ENCODE results near the gene CAMSAP1.
"Not testable (repeated sequence)": the region's sequence is repeated elsewhere in the genome, so short reads cannot be mapped to it uniquely, and the experiment has no call there.

The CAMSAP1 gene

DNA sequence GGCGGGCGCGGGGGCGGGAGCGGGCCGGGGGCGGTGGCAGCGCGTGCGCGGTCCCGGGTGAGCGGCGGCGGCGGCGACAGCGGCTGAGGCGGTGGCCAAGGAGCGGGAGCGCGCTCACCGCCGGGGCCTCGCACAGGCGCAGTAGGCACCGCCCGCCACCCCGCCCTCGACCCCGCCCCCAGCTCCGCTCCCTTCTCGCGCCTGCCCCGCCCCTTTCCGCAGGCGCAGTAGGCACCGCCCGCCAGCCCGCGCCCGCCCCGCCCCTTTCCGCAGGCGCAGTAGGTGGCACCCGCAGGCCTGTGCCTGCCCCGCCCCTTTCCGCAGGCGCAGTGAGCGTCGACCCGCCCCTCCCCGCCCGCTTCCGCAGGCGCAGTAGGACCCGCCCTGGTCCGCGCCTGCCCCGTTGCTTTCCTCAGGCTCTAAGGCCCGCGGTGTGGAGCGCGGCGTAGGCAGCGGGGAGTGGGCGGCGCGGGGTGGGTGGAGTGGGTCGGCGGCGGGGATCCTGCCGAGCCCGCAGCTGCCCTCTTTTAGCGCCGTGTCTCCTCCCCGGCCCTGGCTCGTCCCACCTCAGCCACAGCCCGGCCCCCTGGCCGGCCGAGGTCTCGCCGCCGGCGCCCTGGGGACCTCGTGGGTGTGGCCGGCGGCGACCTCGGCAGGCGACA is at the start of gene CAMSAP1:
CAMSAP1 (minus strand) TSS at position 116 of the 662 bp plus-strand sequence. CDS start 387 bp downstream, outside the sequence.
- DNase-seq (ENCODE audit: low read depth, low spot score) = peak; percentile 99

- no peak for DNase-seq (ENCODE audit: low read depth, low spot score)
Measured at GRCh38 chr9:135956802-135957174, 49.4 kb upstream of the CAMSAP1 start.

DNA sequence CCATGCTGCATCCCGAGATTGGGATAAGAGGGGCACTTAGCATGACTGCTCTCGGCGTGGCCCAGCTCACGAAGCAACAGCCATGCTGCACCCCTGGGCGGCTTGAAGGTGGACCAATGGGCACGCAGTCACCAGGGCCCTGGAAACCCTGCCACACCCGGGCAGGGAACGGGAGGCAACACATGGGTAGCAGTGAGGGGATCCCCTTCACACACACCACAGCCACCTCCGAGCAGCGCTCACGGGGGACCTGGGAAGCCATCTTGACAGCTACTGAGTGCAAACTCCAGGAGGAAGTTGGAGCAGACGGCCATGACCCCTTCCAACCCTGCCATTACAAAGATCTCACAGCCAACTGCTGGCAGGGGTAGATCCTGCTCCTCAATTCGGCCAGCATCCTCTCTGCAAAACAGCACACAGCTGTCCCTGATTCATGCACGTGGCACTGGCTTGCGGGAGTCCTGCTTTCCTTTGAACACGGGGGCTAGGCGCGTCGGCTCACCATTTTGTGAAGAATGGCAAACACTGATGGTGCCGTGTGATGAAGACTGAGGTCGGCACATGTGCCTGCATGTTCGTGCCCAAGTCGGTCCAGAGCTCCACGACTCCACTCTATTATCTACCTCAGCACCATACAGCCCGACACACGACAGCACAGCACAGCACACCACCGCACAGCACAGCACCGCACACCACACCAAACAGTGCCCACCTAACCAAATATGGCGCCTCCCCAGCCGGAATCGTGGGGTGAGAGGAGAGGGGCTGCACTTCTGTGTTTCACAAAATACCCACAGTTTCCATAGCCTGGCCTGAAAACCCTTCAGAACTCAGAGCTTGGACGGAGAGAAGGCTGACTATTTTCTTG is 48.8 kb upstream of the CAMSAP1 start:
- no peak for DNase-seq (ENCODE audit: low read depth, low spot score)

- no peak for DNase-seq (ENCODE audit: low read depth, low spot score)
Measured at GRCh38 chr9:135952664-135953206, 45.4 kb upstream of the CAMSAP1 start.

- DNase-seq (ENCODE audit: low read depth, low spot score) = peak; percentile 87
Measured at GRCh38 chr9:135951889-135952663, 44.7 kb upstream of the CAMSAP1 start.

DNA sequence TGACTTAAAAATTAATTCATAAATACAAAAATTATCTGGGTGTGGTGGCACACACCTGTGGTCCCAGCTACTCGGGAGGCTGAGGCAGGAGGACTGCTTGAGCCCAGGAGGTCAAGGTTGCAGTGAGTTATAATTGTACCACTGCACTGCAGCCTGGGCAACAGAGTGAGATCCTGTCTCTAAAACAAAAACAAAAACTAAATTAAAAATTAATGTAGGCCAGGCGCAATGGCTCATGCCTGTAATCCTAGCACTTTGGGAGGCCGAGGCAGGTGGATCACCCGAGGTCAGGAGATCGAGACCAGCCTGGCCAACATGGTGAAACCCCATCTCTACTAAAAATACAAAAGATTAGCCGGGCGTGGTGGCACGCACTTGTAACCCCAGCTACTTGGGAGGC is 44.0 kb upstream of the CAMSAP1 start:
- DNase-seq (ENCODE audit: low read depth, low spot score) = not testable (repeated sequence)

- not testable (repeated sequence) for DNase-seq (ENCODE audit: low read depth, low spot score)
Measured at GRCh38 chr9:135950841-135951240, 43.5 kb upstream of the CAMSAP1 start.

DNA sequence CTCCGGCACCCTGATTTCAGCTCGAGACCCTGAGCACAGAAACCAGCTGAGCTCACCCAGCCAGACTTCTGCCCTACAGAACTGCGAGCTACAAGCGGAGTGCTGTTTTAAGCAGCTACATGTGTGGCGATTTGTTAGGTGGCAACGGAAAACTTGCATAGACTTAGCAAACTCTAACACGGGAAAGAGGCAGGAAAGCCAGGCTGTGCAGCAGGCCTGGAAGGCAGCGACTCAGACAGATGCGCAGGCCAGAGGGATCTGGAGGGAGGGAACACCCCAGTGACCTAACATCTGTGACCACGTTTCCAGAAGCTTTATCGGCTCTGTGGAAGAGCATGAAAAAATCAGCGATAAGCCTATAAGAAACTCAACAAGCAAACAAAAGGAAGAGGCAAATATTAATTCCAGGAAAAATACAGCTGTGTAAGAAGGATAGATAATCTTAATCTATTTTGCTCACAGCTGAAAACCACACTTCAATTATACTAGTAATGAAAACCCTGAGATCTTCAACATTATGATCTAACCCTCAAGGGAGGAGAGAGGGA is 42.9 kb upstream of the CAMSAP1 start:
- no peak for DNase-seq (ENCODE audit: low read depth, low spot score)

GRCh38 chr9:135949501-135950134 is 42.3 kb upstream of the CAMSAP1 start:
- no peak for DNase-seq (ENCODE audit: low read depth, low spot score)

DNA sequence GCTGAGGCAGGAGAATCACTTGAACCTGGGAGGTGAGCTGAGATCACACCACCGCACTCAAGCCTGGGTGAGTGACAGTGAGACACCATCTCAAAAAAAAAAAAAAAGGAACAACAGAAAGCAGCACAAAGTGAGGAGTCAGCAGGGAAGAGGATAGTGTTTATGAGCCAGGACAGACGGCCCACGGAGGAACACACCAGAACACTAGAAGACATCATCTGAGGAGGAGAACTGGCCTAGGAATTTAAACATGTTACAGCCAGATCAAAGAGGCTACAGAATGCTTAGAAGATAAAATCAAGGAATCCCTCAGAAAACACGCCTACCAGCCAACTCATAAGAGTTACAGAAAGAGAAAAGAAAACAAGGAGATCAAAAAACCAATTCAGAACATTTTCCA is 41.6 kb upstream of the CAMSAP1 start:
- no peak for DNase-seq (ENCODE audit: low read depth, low spot score)

DNA sequence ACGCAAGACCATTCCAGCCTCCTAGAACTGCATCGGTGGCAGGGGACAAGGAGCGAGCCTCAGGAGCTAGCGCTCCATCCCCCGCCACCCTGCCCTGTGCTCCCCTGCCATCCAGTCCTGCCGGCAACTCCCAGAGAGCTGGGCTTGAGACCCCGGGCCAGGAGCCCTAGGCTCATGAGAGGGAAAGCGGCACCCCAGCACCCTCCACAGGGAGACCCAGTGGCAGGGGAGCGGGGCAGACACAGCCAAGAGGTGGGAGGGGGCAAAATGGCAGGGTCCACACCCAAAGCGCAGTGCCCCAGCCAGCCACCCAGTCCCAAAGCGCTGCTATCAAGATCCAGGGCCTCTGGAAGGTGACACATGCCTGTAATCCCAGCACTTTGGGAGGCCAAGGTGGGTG is 41.1 kb upstream of the CAMSAP1 start:
- no peak for DNase-seq (ENCODE audit: low read depth, low spot score)

DNA sequence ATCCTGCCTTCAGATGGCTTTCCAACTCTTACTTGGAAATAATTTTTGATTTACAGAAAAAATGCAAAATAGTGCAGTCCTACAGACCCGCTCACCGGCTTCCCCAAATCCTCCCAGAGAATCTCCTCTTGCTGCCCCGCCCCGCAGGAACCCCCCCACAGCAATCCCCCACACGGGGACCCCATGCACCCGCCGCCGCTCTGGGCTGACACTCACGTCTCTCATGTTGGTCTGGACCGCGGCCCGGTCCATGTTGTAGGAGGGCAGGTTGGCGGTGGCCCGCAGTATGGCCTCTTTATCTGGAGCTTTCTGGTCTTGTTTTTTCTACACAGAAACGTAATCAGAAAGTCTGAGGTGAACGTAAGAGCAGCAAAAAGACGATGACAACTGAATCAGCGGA is 40.2 kb upstream of the CAMSAP1 start:
- no peak for DNase-seq (ENCODE audit: low read depth, low spot score)

DNA sequence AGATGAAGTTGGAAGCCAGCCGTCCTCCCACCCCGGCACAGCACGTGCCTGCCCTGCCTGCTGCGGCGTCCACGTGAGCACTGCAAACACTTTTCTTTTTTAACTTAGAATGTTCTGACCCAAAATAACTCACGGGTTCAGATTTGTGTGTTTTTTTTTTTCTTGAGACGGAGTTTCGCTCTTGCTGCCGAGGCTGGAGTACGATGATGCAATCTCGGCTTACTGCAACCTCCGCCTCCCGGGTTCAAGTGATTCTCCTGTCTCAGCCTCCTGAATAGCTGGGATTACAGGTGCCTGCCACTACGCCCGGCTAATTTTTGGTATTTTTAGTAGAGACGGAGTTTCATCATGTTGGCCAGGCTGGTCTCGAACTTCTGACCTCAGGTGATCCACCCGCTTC is 39.8 kb upstream of the CAMSAP1 start:
- DNase-seq (ENCODE audit: low read depth, low spot score) = not testable (repeated sequence)

DNA sequence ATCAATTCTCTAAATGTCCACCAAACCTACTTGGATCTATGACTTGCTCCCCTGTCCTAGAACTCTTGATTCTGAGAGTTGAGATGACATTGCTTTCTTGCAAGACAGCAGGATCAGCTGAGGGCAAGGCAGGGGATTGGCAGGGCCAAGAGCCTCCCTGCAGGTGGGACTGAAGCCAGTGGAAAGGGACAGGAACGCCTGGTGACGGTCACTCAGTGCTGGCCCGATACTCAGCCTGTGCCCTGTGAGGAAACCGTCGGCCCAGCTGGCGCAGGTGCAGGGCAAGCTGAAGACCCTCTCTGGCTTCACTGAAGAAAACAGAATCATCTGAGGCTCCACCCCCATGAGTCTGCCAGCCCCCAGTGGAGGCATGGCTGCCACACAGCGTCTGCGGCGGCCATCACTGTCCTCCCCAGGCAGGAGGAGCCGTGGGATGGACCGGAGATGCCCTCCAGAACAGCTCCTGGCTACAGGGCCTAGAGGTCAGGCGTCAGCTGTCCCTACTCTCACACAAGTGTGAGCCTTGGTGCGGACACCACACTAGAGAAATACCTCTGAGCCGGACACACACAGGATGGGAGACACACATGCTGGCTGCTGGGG is 39.1 kb upstream of the CAMSAP1 start:
- no peak for DNase-seq (ENCODE audit: low read depth, low spot score)

- DNase-seq (ENCODE audit: low read depth, low spot score) = no peak
Measured at GRCh38 chr9:135945969-135946368, 38.6 kb upstream of the CAMSAP1 start.

DNA sequence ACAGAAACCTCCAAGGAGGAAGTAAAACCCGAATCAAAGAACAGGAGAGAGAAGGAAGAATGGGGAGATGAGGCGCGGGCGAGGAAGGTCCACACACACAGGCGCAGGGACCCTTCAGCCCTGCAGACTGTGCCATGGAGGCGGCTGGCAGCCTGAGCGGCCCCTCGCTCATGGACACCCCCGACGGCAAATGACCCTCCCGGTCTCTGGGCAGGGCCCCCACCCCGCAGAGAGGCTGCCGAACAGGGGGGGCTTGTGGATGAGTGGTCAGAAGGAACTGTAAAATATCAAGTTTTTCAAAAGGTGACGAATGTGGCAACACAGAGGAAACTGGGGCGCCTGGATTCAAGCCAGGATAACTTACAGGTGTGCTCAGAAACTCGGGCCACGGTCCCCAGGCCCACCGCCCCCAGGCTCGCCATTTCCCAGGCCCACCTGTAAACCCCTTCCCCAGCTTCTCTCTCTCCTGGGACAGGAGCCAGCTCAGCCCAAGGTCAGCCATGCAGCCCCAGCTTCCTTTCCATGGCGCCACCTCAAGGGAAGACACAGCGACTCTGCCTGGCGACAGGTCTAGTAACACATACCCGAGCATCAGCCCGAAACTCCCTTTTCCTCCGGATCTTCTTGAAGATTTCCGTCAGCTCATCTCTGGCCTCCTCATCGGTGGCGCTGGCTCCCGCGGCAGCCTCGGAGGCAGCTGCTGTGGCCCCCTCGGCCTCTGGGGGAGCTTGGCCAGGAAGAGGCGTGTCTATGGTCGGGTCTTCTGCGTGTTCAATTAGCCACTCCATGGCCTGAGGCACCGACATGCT is 37.3 kb upstream of the CAMSAP1 start:
- DNase-seq (ENCODE audit: low read depth, low spot score) = no peak

- DNase-seq (ENCODE audit: low read depth, low spot score) = not testable (repeated sequence)
Measured at GRCh38 chr9:135943604-135944003, 36.3 kb upstream of the CAMSAP1 start.

DNA sequence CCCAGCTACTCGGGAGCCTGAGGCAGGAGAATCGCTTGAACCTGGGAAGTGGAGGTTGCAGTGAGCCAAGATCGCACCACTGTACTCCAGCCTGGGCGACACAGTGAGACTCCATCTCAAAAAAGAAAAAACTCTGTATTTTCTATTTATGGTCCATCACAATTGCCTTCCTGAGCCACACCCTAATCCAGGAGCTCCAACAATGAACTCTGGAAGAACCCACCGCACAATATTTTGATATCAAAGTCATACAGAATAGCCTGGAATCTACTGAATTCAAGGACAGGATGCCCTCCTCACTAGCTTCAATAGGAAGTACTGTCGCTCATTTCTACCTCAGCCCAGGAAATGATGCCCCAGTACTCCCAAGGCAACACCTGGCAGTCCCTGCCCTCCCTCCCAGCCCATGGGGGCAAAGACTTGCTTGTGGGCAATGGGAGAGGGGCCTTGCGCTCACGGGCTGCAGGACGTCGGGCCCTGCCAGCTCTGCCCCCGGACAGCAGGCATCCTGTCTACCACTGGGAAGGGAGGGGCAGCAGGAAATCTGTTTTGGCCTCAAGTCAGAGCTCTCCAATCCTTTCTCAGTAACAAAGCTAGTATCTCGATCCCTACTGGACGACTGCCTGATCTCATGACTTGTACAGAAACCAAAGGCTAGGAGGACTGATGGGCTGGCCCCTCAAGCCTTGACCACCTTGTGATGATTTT is 34.1 kb upstream of the CAMSAP1 start:
- no peak for DNase-seq (ENCODE audit: low read depth, low spot score)
